Hepatocyte (in vitro differentiated cells): ENCODE measurements around the gene CEP83.

ENCODE experiments used
- CTCF ChIP-seq: fragments of 200-600 bp; sonication (generic); IDR thresholded peaks from 2 replicates; pipeline ENCODE4 v1.5.1; 2016; ENCODE audit warnings: antibody characterized with exemption, mild to moderate bottlenecking; ENCODE audit not compliant: poor library complexity
- EZH2 ChIP-seq: fragments of 200-600 bp; sonication (generic); IDR thresholded peaks from 2 replicates; pipeline ENCODE4 v1.6.1; 2016; ENCODE audit warnings: antibody characterized with exemption, mild to moderate bottlenecking, borderline replicate concordance
- EZH2phosphoT487 ChIP-seq: fragments of 200-600 bp; sonication (generic); IDR thresholded peaks from one replicate; pipeline ENCODE4 v1.6.1; 2018; ENCODE audit warnings: antibody characterized with exemption, mild to moderate bottlenecking, low read depth, moderate library complexity; ENCODE audit not compliant: unreplicated experiment, severe bottlenecking

- TF ChIP-seq CTCF: no peak
- TF ChIP-seq EZH2: no peak
- TF ChIP-seq EZH2phosphoT487: no peak
Measured at GRCh38 chr12:94258593-94258992, 201.1 kb downstream of the CEP83 start.
